Measurements from ENCODE around the gene PCDH9. TPM values are rescaled to one million over a fixed set of nuclear protein-coding genes. Genes with fewer than 3 reads are reported as not detected.

Gene PCDH9
- total RNA-seq, 1 experiment from 2014 or later: 5.8 TPM

DNA sequence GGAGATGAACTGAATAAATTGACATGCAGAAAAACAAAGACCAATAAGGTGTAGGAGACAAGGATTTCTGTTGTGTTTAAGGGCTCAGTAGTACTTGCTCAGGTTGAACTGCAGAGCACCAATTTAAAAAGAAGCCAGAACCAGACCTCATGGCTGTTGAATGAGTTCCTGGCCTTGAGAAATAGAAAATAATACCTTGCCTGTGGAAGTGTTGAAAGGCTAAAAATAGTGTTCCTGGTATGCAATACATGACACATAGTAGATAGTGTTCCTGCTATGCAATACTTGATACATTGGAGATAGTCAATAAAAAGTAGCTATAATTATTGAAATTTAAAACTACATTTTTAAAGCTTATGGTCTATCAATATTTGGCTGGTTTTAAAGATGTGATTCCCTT is 595.8 kb downstream of the PCDH9 start:
- POLR2A ChIA-PET (ENCODE audit: low non-redundant PET): no interaction called here
- Histone ChIP-seq H3K27me3 (replicated peaks; ENCODE audit: insufficient read depth, low read depth, low read length, poor library complexity) (no peaks in the 10 kb centered on the region), H3K4me3 (ENCODE audit: low read depth, low read length, poor library complexity, severe bottlenecking) (no peak overlapping the region), H3K9me3 (ENCODE audit: low read depth, low read length, poor library complexity, severe bottlenecking) (no peaks in the 10 kb centered on the region), H3K4me1 (ENCODE audit: insufficient read depth, low read length, poor library complexity, severe bottlenecking) (no peaks in the 10 kb centered on the region), H3K27ac (ENCODE audit: low read depth, low read length, poor library complexity, severe bottlenecking) (no peak overlapping the region), H3K36me3 (ENCODE audit: insufficient read depth, low read length, poor library complexity, severe bottlenecking) (no peaks in the 10 kb centered on the region)
- intact Hi-C loops (cut with micrococcal nuclease; ENCODE audit: unreplicated experiment): no loop called here
- DNase-seq (ENCODE audit: low spot score): no peak
- TF ChIP-seq, protein P1, sequence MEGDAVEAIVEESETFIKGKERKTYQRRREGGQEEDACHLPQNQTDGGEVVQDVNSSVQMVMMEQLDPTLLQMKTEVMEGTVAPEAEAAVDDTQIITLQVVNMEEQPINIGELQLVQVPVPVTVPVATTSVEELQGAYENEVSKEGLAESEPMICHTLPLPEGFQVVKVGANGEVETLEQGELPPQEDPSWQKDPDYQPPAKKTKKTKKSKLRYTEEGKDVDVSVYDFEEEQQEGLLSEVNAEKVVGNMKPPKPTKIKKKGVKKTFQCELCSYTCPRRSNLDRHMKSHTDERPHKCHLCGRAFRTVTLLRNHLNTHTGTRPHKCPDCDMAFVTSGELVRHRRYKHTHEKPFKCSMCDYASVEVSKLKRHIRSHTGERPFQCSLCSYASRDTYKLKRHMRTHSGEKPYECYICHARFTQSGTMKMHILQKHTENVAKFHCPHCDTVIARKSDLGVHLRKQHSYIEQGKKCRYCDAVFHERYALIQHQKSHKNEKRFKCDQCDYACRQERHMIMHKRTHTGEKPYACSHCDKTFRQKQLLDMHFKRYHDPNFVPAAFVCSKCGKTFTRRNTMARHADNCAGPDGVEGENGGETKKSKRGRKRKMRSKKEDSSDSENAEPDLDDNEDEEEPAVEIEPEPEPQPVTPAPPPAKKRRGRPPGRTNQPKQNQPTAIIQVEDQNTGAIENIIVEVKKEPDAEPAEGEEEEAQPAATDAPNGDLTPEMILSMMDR (conservative IDR thresholded peaks at IDR 0.05; ENCODE audit: low read depth, low read length): no peak
- TF ChIP-seq EZH2 (IDR thresholded peaks at IDR 0.05; ENCODE audit: borderline replicate concordance, low read depth, low read length, poor library complexity, severe bottlenecking): no peak
- BruUV-seq (replicated peaks): no TSS peak
- CTCF ChIA-PET: no interaction called here

- intact Hi-C loops (cut with micrococcal nuclease; ENCODE audit: unreplicated experiment): no loop called here
- no peak overlapping the region for H3K4me3 ChIP-seq (ENCODE audit: low read depth, low read length, poor library complexity, severe bottlenecking)
- no TSS peak for BruUV-seq (replicated peaks)
- ChIA-PET CTCF (no interaction called here), POLR2A (ENCODE audit: low non-redundant PET) (no interaction called here)
- DNase-seq (ENCODE audit: low spot score): no peak
- H3K4me1 ChIP-seq (ENCODE audit: insufficient read depth, low read length, poor library complexity, severe bottlenecking): no peaks in the 10 kb centered on the region
- TF ChIP-seq EZH2 (IDR thresholded peaks at IDR 0.05; ENCODE audit: borderline replicate concordance, low read depth, low read length, poor library complexity, severe bottlenecking): no peak
- TF ChIP-seq, protein P1 (conservative IDR thresholded peaks at IDR 0.05; ENCODE audit: low read depth, low read length): no peak
- no peaks in the 10 kb centered on the region for H3K27me3 ChIP-seq (replicated peaks; ENCODE audit: insufficient read depth, low read depth, low read length, poor library complexity)
- no peaks in the 10 kb centered on the region for H3K36me3 ChIP-seq (ENCODE audit: insufficient read depth, low read length, poor library complexity, severe bottlenecking)
- H3K27ac ChIP-seq (ENCODE audit: low read depth, low read length, poor library complexity, severe bottlenecking): no peak overlapping the region
- no peaks in the 10 kb centered on the region for H3K9me3 ChIP-seq (ENCODE audit: low read depth, low read length, poor library complexity, severe bottlenecking)
Observed at GRCh38 chr13:66627512-66627911, 602.6 kb downstream of the PCDH9 start.

DNA sequence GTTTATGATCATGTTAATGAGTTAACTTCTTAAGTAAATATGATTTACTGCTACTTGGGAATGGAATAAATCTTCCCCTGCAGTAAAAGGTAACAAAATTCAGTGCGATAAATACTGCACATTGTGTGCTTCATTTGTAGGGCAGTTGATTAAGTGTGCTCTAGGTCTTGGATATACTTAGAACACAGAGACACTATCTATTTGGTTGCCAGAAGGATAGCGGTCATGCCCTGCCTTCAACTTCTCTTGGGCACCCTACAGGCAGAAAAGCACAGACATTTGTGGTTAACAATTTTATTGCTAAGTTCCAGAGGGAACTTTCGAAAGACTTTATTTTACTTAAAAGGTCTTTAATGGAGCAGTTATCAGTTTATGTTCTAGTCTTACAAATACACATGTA is 605.8 kb downstream of the PCDH9 start:
- Histone ChIP-seq H3K4me1 (ENCODE audit: insufficient read depth, low read length, poor library complexity, severe bottlenecking) (no peaks in the 10 kb centered on the region), H3K4me3 (ENCODE audit: low read depth, low read length, poor library complexity, severe bottlenecking) (no peak overlapping the region), H3K27ac (ENCODE audit: low read depth, low read length, poor library complexity, severe bottlenecking) (no peak overlapping the region), H3K27me3 (replicated peaks; ENCODE audit: insufficient read depth, low read depth, low read length, poor library complexity) (no peaks in the 10 kb centered on the region), H3K36me3 (ENCODE audit: insufficient read depth, low read length, poor library complexity, severe bottlenecking) (no peaks in the 10 kb centered on the region), H3K9me3 (ENCODE audit: low read depth, low read length, poor library complexity, severe bottlenecking) (no peaks in the 10 kb centered on the region)
- DNase-seq (ENCODE audit: low spot score): no peak
- TF ChIP-seq, protein P1 (conservative IDR thresholded peaks at IDR 0.05; ENCODE audit: low read depth, low read length): no peak
- no peak for TF ChIP-seq EZH2 (IDR thresholded peaks at IDR 0.05; ENCODE audit: borderline replicate concordance, low read depth, low read length, poor library complexity, severe bottlenecking)
- BruUV-seq (replicated peaks): no TSS peak
- intact Hi-C loops (cut with micrococcal nuclease; ENCODE audit: unreplicated experiment): loop anchor here (5.0 kb wide), 1 partner anchor 63 kb away; no protein-coding TSS in a partner anchor
- CTCF ChIA-PET: no interaction called here
- POLR2A ChIA-PET (ENCODE audit: low non-redundant PET): no interaction called here

All from A673 (cell line).